ENCODE data around the gene PGBD1.

GRCh38 chr6:28315628-28316027 lies 34.3 kb downstream of the PGBD1 start:
- TF ChIP-seq CTCF (IDR thresholded peaks at IDR 0.05 in 4 of 5, conservative IDR thresholded peaks at IDR 0.05 in 1 of 5) (no peak), POLR2A (IDR thresholded peaks at IDR 0.05) (no peak)

Data from gastrocnemius medialis (tissue), 4 donors.